Midbrain (tissue), 1 donor: ENCODE measurements around the gene B3GNT5.
"Not testable (repeated sequence)": the region's sequence is repeated elsewhere in the genome, so short reads cannot be mapped to it uniquely, and the experiment has no call there.

Experiments
- DNase-seq: peaks from one replicate; lab custom pipeline; 2025; lab: John Stamatoyannopoulos, UW

Gene B3GNT5

GRCh38 chr3:183230251-183230650 is 22.8 kb upstream of the B3GNT5 start:
- not testable (repeated sequence) for DNase-seq

DNA sequence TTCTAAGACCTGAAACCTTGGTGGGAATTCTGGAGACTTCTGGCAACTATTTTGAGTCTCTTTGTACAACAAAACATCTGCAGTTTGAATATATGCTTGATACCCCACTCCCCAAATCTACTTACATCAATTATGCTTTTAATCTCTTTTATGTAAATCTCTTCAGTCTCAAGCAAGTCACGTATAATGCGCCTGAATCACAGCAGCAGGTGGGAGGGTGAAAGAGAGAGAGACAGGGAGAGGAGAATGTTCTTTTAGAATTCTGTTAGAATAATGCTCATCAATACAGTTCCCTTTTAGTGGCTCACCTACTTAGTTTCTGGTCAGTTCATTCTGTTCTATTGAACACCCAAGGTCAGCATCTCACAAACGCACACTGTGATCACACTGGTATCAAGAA is 22.2 kb upstream of the B3GNT5 start:
- no peak for DNase-seq

DNA sequence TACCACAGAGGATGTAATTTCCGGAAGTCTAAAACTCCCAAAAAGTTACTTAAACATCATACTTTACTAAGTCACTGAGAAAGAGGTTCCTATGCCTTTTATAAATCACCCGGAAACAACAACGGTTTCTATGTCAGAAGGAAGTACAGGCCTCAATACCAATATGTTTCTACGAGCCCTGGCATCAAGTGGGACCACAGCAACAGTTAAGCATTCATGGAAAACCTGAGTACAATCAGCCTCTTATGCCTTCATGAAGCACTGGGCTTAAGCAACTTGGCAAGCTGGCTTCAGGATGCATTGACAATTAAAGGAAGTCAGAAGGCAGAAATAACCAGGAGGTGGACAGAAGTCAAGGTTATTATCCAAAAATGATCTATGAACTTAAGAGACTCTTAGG is 19.1 kb upstream of the B3GNT5 start:
- DNase-seq: no peak

- DNase-seq: no peak
These were observed 14.0 kb upstream of the B3GNT5 start for GRCh38 chr3:183239046-183239445.

DNA sequence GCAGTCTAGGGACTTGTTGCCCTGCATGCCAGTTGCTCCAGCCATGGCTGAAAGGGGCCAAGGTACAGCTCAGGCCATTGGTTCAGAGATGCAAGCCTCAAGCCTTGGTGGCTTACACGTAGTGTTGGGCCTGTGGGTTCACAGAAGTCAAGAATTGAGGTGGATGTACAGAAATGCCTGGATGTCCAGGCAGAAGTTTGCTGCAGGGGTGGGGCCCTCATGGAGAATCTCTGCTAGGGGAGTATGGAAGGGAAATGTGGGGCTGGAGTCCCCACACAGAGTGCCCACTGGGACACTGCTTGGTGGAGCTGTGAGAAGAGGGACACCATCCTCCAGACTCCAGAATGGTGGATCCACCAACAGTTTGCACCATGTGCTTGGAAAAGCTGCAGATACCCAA is 10.6 kb upstream of the B3GNT5 start:
- DNase-seq: no peak

GRCh38 chr3:183244219-183244618 is 8.8 kb upstream of the B3GNT5 start:
- DNase-seq: peak; percentile 34

DNA sequence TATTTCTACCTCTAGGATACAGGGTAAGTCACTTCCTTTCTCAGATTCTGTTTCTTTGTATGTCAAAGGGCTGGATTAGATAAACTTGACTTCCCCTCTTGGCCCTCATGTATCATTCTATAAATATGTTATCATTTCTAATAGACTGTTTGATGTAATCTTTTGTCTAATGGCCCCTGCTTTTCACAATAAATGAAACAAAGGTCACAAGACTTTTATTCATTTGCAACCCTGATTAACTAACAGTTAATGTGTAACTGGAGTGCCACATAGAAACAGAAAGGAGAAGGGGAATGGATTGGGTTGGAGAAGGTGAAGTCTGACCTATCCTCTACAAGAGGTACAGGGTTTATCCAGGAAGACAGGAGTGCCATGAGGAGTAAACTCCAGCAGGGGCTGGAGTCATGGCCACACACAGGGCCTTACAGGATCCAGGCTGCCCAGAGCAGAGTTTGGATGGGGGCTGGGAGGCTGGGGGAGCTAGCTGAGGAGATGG is 8.0 kb upstream of the B3GNT5 start:
- DNase-seq: no peak

- DNase-seq: no peak
These were observed 6.0 kb upstream of the B3GNT5 start for GRCh38 chr3:183247011-183247589.

DNA sequence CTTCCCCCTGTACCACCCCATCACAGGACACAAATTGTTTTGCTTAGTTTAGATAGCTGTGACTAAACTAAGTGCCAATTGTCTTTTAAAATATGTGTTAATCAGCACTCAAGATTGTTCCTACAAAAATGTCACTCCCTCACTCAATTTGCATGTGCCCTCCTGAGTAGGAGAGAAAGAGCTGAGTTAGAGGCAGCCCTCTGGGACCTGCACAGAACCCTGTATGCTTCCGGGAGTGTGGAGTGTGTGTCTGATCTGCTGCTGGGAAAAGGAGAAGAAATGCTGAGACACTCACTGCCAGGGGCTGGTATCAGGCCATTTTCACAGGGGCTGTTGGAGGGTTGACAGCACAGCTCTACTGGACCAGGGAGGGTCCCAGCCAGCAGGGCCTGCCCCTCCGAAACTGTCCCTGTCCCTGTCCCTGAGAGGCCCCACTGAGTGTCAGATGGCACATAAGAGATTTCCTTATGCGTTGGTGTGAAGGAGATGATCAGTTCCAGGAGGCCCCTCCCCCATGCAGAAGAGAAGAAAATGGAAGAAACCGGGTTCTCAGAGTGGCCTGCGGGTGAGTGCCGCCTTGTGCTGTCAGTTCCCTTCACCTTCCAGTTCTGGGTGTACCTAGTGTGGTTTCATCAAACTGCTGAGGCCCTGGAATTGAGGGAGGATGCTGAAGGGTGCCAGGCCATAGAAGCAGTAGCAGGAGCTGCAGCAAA is 3.9 kb upstream of the B3GNT5 start:
- no peak for DNase-seq

DNA sequence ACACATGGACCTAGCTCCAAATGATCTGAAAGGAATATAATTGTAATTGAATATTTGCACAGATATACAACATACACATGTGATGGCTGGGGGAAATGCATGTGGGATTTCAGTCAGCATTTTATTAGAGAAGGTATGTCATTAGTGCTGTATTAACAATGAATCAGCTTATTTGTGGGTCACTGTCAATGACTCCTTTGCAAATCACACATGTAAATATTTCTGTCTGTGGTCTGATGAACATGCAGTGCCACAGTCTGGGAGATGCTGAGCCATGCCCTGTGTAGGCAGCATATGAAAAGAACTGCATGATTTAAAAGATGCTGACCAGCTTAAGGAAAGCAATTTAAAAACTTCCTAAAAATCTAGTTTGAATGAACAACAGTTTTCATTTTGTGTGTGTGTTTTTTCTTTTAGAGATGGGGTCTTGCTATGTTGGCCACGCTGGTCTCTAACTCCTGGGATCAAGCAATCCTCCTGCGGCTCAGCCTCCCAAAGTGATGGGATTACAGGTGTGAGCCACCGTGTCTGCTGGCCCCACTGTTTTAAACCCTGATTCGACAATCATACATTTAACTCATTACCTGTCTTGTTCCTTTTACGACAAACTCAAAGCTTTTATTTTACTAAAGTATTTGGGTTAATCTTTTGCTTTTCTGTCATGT is 803 bp upstream of the B3GNT5 start:
- no peak for DNase-seq

DNA sequence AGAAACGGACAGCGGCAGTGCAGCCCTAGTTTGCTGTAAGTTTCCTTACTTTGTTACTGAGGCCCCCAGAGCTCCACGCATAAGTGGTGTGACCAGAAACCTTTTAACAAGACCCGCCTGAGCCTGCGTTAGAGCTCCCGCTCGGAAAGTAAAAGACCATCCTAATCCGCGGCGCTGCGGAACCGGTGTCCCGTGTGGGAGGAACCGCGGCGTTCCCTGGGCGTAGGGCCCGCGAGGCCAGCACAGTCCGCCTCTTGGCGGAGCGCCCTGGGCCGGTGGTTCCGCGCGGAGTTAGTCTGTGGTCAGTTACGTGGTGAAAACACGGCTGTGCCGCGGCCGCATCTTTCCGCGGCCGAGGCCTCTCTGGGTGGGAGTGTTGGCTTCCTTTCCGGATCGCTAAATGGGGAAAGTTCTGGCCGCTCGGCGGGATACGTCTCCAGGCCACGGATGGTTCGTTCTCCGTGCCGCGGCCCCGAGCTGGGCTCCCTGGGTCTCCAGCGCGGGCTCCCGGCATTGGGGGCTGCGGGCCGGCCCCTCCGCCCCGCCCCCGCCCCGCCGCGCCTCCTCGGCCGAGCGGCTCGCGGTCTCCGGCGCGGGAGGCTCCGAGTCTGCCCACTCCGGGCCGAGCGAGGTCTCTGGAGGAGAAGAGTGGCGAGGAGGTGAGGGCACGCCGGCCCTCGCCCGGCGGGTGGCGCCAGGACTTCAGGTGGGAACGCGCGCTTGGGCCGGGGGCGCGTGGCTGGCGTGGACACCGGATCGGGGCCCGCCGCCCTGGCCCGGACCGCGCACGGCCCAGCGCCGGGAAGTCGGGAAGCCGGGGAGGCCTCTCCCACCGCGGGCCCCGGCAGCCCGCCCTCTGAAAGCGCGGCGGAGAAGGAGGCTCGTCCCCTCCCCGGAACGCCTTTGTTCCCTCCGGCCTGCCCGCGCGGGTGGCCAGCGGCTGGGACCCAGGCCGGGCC is 754 bp downstream of the B3GNT5 start:
- DNase-seq: peak; percentile 53

- DNase-seq: no peak
These were observed 1.7 kb downstream of the B3GNT5 start for GRCh38 chr3:183254487-183255347.

- DNase-seq: no peak
These were observed 2.3 kb downstream of the B3GNT5 start for GRCh38 chr3:183255348-183255730.

DNA sequence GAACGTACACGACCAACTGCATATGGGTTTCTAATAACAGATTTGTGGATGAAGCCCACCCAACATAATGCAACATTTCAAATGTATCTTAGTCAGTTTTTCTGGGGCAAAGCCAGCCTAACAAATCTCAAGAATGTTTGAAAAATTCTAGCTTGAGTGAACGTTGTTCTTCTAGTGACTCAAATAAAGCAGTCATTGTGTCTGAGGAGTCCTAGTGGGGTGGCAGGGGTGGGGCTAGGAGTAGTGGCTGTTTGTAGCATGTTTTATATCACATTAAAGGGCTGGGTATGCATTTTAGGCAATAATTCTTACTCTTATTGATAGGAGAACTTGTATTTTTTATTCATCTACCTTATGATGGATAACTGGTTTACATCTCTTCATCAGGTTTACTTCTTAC is 6.0 kb downstream of the B3GNT5 start:
- no peak for DNase-seq

DNA sequence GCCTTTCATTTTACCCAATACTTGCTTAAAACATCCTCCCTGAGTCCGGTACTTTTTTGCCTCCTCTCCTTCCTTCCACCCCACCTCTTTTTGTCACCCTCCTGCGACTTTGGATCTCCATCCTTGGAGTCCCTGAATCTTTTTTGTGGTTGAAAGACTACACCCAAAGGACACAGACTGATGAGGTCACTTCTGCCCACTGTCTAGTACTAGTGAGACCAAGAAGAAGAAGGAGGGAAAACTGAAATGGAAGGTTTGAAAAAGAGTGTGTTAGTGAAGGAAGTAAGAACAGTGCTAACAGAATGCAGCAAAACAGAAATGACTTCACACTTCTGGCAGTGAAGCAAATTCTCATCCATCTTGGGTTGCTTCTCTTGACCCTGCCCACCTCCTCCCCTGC is 6.6 kb downstream of the B3GNT5 start:
- no peak for DNase-seq

GRCh38 chr3:183260167-183260904 is 7.3 kb downstream of the B3GNT5 start:
- DNase-seq: peak; percentile 17

GRCh38 chr3:183261151-183261724 is 8.2 kb downstream of the B3GNT5 start:
- no peak for DNase-seq

- DNase-seq: no peak
These were observed 9.9 kb downstream of the B3GNT5 start for GRCh38 chr3:183262875-183263378.

DNA sequence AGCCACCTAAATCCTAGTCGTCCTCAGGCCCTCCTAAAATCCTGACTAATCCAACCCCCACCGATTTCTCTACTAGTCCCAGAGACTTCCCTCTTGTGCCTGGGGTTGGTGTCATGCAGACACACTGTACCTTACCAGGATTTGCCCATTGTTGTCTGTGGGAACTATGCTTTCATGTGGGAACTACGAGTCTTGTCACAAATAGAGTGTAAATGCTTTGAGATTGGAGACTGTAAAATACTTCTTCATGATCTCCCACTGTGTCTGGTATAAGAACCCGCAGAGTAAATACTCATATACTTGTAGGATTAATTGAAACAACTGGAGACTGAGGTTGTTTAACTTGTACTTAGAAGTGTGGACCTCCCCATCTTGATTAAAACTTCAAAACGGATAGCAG is 11.2 kb downstream of the B3GNT5 start:
- no peak for DNase-seq

GRCh38 chr3:183265157-183265642 is 12.1 kb downstream of the B3GNT5 start:
- peak; percentile 46 for DNase-seq
